Pons (tissue), 1 donor: ENCODE results near the gene FCER2.
"Not testable (repeated sequence)": the region's sequence is repeated elsewhere in the genome, so short reads cannot be mapped to it uniquely, and the experiment has no call there.

Experiments
- DNase-seq: peaks from one replicate; pipeline ENCODE4 v3.0.0-alpha.2; 2016; ENCODE audit warnings: low spot score

The FCER2 gene, protein sequence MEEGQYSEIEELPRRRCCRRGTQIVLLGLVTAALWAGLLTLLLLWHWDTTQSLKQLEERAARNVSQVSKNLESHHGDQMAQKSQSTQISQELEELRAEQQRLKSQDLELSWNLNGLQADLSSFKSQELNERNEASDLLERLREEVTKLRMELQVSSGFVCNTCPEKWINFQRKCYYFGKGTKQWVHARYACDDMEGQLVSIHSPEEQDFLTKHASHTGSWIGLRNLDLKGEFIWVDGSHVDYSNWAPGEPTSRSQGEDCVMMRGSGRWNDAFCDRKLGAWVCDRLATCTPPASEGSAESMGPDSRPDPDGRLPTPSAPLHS

DNA sequence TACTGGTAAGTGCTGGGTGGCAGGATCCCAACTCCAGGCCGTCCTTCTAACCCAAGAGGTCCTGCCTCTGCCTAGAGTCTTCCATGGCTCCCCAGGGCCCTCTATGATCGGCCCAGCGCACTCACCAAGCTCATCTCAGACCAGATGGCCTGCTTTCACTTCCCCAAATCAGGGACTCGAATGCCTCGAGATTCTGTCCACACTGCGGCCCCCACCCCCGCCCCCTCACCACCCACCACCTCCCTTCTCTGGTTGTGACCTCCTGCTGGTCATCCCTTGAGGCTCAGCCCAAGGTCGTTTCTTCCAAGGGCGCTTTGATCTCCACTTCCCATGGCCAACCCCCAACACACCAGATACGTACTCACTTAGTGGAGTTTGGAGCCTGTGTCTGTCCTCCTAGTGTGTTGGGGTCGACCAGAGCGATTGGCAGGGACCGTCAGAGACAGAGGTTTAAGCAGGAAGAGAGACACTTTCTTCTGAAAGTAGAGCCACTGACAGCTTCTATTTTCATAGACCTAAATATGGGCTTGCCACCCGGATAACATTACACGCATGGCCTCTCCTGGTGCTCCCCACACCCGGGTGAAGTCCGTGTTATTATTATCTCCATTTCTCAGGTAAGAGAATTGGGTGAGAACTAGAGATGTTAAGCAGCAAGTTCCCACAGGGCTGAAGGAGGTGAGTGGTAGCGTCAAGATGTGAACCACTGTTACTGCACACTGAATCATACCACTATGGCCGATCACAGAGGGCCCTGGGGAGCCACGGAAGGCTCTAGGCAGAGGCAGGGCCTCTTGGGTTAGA is at the start of gene FCER2:
TSS of gene FCER2 (minus strand) at position 478 of the 804 bp plus-strand sequence. CDS start 2,371 bp downstream, outside the sequence.
- no peak for DNase-seq

DNA sequence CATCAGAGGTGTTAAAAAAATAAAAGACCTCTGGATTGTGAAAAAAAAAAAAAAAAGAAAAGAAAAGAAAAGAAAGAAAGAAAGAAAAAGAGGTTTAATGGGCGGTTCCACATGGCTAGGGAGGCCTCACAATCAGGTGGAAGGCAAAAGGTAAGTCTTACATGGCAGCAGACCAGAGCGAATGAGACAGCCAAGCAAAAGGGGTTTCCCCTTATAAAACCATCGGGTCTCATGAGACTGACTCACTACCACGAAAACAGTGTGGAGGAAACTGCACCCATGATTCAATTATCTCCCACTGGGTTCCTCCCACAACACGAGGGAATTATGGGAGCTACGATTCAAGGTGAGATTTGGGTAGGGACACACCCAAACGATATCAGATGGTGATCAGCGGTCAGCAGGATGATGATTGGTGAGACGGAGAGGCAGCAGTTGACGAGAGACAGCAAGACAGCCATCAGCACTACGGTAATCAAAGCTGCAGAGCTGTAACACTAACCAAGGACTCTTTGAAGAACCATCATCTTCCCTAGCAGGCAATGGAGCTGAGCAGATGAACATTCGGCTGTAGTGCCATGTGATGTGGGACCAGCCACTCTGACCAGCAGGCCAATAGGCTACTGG is 49.3 kb upstream of the FCER2 start:
- no peak for DNase-seq

DNA sequence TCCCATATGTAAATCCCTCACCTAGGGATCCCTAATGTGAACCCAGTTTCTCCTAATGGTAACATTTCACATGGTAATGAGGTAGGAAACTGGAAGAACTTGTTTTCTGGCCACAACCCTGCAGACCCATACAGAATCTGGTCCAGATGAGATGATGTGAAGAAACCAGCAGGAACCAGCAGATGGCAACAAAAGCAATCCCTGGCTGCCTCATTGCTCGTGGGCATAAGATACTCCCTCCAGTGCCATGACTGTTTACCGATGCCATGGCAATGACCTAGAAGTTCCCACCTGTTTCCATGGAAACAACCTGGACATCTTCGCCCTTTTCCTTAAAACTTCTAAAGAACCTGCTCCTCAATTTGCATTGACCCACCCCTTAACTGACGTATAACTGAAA is 46.8 kb upstream of the FCER2 start:
- no peak for DNase-seq

DNA sequence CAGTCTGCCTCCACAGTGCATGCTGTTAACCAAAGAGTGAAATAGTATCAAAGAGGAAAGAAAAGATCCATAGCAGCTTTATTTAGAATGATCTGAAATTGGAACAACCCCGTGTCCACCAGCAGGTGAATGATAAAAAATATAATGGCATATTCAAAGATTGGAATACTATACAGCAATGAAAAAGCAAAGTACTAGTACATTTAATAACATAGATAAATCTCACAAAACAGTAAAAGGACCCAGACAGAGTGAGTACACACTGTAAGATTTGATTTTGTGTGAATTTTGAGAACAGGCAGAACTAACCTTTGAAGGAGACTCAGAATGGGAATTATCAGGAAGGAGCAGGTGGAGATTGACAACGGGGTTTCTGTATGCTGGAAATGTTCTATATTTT is 46.2 kb upstream of the FCER2 start:
- no peak for DNase-seq

DNA sequence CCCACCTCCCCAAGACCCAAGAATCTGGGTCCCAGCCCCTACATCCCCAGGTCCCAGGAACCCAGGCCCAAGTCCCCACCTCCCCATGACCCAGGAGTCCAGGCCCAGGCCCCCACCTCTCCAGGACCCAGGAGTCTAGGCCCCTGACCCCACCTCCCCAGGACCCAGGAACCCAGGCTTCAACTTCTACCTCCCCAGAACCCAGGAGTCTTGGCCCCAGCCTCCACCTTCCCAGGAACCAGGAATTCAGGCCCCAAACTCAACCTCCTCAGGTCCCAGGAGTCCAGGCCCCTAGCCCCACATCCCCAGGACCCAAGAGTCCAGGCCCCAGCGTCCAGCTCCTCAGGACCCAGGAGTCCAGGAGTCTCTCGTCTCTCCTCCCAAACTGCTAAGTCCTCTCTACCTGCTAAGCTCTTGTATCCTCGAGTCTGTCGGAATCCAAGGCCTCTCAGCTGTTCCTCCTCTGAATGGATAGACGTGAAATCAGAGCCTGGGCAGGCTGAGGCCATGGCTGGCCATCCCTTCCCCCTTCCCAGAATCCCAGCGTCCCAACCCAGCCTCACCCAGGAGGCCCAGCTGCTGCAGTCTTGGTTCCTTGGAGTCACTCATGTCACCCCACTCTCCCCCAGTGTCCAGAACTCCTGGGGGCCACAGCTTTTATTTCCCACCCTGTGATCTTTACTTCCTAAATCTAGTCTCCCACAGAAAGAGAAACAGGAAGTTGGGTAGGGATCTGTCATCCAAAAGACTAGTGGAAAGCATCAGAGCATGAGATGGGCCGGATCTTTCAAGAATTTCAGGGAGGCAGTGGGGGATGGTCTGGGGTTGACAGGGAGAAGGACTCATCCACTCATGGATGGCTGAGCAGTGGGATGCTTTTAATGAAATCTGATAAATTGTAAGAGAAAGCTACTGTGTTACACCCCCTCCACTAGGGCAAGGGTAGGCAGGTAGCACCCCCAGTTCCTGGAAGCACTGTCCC is 45.3 kb upstream of the FCER2 start, which contains the start of gene CD209:
TSS of gene CD209 (minus strand) at position 632 of the 982 bp plus-strand sequence. CDS start at position 609, 23 bp downstream.
- no peak for DNase-seq

DNA sequence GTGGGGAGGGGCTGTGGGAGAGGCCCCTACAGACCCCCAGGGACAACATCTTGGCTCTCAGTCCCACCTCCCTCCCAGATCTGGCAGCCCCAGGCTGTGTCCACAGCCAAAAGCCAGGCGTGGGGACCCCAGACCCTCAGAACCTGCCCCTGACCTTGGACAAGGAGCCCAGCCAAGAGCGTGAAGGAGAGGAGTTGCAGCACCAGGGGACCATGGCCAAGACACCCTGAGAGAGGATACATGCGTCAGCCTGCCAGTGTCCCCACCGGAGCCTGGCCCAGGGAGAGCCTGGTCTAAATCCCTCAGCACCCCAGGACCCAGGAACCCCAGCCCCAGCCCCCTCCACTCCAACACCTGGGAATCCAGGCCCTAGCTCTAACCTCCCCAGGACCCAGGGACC is 44.4 kb upstream of the FCER2 start:
- DNase-seq, result not testable (repeated sequence)

DNA sequence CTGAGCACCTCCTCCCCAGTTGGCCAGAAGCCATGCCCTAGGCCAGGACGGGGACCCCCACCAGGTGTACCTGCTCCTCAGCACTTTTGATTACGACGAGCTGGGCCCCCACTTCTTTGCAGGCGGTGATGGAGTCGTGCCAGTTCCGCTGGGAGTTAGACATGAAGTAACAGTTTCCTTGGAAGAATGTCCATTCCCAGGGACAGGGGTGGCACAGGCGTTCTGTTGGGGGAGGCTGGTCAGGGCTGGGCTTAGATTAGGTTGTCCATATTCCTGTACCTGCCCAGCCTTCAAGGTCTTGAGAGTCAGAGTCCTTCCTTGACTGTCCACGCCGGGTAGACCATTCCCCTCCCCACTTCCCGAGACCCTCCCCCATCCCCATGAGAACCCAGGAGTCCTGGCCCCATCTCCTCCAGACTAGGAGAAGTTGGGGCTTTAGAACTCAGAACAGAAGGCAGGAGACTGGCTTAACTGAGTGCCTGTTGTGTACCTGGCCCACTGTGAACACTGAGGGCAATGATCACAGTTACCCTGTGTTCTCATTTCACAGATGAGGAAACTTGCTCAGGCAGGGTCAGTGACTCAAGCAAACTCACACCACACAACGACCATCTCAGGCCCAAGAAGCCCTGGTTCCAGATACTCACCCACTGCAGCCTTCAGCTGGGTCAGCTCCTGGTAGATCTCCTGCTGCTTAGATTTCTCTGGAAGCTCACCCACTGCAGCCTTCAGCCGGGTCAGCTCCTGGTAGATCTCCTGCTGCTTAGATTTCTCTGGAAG is 43.1 kb upstream of the FCER2 start:
- DNase-seq, result no peak

DNA sequence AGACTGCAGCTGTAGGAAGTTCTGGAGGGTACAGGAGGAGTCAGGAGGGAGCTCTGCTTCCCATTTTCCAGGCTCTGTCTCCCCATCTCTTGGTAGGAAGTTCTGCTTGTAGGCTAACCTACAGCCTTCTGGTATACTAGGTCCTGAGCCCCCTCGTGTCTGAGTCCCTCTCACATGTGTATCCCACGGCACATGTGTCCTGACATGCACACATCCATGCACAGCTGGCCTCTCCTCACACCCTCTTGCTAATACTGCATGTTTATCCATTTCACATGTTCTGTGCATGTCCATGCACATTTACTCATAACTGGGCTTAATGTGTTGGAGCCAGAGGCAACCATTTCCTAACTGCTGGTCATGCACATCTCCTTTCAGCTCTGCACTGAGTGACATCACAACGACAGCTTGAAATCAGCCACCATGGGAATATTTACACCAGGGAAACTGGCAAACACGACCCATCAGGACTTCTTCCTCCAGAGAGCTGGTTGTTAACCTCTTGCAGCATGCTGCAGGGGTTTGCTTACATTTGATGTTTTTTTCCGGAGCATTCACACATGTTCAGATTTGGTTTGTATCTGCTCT is 42.4 kb upstream of the FCER2 start:
- no peak for DNase-seq

DNA sequence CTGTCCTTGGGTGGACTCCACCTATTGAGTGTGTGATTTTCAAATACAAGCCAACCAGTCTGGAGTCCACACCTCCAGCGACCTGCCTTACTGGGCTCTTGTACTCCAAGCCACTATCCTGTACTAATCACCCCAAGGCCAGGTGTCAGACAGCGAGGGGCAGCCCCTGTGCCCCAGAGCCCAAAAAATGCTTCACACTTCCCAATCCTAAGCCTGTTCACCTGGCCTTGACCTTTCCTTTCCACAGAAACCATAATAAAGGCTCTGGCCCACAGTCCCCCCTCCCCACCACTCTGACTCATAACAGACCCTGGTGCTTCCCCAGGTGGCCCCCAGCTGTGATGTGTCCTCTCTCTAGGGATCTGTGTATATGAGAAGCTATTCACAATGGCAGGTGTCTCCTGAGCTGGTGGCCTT is 41.5 kb upstream of the FCER2 start:
- no peak for DNase-seq

DNA sequence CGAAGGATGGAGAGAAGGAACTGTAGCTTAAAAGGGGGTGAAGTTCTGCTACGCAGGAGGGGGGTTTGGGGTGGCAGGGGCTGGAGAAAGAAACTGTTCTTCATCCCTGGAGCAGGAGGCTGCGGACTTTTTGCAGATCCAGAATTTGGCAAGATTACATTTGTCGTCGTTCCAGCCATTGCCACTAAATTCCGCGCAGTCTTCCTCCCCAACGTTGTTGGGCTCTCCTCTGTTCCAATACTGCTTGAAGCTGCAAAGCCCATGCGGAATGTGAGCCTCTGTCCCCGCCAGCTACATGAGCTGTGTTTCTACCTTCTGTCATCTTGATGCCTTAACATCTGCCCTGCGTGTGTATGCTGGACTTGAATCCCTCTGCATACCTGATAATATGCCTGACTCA is 41.1 kb upstream of the FCER2 start:
- no peak for DNase-seq

DNA sequence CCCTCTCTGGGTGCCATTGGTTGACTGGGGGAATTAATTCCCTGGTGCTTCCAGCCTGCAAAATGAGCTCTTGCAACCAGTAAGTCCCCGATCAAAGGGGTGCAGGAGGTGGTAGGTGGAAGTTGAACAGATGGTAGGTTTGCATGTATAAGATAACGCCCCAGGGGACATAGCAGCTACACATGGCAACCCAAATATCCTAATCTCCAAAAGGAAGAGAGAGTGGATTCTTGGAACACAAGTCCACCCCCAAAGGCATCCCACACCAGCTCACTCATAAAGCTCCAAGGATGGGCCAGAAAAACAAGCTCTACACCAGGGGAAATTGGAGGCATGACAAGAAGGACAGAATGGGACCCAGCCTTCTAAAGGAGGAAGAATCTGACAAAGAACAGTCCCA is 40.6 kb upstream of the FCER2 start:
- DNase-seq, result no peak

DNA sequence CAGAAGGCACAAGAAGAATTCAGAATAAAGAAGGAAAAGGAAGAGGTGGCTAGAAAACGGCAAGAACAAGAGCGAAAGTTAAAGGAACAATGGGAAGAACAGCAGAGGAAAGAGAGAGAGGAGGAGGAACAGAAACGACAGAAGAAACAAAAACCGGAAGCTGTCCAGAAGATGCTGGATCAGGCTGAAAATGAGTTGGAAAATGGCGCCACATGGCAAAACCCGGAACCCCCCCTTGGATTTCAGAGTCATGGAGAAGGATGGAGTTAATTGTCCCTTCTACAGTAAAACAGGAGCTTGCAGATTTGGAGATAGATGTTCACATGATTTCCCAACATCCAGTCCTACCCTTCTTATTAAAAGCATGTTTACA is 38.7 kb upstream of the FCER2 start:
- no peak for DNase-seq

DNA sequence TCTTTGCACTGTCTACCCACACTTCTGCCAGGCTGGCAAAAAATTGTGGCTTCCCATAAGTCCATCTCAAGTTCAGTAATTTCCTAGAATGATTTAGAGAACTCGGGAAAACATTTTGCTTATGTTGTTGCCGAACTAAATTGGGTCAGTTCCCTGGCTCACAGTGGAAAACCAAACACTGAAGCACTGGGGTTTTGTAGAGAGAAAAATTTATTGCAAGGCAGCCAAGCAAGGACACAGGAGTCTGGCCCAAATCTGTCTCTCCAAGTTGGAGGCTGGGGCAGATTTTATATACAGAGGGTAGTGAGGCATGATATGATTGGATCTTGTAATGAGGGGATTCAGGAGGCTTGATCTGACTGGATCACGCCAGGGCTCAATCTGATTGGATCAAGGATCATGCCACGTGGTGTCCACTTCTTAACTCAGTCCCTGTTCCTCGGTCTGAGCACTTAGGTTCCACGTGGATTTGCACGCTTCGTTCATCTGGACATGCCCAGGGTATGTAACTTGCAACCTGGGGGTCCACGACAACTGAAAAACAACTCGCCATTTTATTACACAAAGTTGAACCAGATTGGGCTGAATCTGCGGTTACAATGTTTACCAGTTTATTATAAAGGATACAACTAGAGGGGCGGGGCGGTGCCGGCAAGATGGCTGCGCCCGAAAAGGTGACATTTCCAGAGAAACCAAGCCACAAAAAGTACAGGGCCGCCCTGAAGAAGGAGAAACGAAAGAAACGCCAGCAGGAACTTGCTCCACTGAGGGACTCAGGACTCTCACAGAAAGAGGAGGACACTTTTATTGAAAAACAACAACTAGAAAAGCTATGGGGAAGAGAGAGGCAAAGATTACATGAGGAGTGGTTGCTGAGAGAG is 38.1 kb upstream of the FCER2 start:
- DNase-seq, result no peak

DNA sequence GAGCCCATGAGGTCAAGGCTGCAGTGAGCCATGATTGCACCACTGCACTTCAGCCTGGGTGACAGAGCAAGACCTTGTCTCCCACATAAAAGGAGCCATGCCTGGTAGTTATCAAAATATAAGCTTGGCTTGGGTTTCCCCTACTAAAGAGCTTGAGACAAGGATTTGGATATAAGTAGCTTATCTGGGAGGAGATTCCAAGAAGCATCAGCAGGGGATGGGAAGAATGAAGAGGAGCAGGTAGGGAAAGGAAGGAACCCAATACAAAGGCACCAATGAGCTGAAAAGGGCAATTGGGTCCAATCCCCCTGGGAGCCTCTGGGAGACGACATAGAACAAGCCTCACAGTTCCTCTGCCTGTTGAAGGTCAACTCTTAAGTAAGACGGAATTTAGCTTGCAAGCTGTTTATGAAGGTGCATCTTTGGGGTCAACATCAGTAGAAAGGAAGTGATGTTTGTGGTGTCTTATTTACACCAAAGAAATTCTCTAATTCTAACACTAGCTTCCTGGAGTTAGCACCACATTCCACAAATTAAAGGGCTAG is 37.4 kb upstream of the FCER2 start:
- DNase-seq, result no peak

DNA sequence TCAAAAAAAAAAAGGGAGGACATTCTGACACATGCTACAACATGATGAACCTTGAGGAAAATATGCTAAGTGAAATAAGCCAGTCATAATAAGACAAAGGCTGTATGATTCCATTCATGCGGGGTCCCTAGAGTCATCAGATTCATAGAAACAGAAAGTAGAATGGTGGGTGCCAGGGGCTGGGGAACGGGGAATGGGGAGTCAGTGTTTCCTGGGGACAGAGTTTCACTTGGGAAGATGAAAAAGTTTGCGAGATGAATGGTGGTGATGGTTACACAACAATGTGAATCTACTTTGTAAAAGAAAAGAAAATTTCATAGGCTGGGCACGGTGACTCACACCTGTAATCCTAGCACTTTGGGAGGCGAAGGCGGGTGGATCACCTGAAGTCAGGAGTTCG is 36.1 kb upstream of the FCER2 start:
- no peak for DNase-seq

DNA sequence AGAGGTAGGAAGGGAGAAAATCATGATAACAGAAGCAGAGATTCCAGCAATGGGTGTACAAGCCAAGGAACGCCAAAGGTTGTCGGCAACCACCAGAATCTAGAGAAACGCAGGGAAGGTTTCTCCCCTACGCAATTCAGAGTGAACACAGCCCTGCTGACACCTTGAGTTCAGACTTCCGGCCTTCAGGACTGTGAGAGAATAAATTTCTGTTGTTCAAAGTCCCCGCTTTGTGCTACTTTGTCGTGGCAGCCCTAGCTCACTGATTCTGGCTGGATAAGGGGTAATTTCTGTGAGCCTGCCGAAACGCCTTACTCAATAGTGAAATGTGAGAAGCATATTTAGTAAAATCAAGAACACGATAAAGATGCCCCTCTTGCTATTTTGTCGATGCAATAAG is 35.3 kb upstream of the FCER2 start:
- DNase-seq, result no peak

DNA sequence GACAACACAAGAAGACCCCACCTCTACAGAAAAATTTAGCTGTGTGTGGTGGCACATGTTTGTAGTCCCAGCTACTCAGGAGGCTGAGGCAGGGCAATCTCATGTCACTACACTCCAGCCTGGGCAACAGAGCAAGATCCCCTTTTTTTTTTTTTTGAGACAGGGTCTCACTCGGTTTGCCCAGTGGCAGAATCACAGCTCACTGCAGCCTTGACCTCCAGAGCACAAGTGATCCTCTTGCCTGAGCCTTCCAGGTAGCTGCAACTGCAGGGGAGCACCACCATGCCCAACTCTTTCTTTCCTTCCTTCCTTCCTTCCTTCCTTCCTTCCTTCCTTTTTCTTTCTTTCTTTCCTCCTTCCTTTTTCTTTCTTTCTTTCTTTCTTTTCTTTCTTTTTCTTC is 34.2 kb upstream of the FCER2 start:
- no peak for DNase-seq

DNA sequence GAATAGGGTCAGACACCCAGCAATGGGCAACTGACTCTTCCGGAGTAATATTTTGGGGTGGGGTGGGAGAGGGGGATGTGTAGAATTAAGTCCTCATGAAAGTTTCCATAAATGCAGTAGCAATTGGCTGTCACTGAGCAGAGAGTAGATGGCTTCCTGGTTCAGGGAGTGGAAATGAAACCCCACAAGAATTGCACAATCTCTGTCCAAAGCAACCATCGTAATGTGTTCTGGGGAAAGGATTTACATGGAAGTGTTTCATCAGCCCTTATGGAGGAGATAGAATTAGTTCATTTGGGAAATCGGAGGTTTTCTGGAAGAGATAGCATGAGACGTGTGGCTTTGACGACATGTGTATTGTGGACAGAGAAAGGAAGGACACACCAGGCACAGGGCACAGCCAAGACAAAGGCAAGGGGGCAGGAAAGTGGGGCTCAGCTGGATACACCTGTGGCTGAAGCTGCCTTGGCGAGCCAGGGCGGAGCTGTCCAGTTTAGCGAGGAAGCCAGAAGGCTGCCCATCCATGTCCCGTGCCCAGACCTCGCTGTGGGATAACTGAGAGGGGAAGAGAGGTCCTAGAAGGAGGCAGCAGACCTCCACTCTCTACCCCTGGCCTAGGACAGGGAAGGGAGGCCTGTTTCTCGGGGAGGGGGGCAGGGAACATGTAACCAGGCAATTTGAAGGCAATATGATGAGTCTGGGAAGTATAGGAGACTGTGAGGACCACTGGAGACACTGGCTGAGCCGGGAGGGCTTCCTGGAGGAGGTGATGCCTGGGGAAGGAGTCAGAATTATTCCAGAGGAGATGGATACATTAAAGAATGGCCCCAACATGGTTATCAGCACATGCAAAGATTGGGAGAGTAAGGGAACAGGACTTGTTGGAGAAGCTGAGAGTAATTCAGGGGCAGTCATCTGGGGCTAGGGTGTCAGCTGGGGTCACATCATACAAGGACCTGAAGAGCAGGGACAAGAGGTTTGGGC is 32.6 kb upstream of the FCER2 start:
- DNase-seq, result peak; percentile 42
